ENCODE results near the gene HLX.

The HLX gene

DNA sequence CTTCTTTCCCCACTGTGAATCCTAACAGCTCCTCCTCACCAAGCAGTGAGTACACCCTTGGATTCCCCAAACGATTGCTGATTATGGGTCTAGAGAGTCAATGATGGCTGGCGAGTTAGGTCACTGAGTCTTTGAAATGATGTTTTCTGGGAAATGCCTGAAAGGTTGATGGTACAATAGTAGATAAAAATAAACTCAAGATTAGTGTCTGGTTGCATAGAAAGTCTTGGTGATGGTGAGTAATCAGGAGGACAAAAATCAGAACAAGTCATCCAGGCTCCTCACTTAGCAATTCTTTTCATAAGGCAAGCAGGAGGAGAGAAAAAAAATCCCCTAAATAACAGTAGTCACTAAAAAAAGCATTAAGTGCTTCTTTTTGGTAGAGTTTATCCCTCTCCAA lies 22.6 kb downstream of the HLX start:
- Histone ChIP-seq H4K20me1 (ENCODE audit: insufficient read depth, low read length) (no peaks in the 10 kb centered on the region), H3K27ac (ENCODE audit: low read length) (no peak overlapping the region), H2AFZ (ENCODE audit: low read depth, low read length) (no peak overlapping the region), H3K4me2 (ENCODE audit: insufficient read depth, low read length) (no peak overlapping the region), H3K9ac (ENCODE audit: low read depth, low read length) (no peak overlapping the region), H3K79me2 (ENCODE audit: insufficient read depth, low read length) (no peaks in the 10 kb centered on the region), H3K4me1 (ENCODE audit: insufficient read depth, low read length) (no peaks in the 10 kb centered on the region), H3K9me3 (ENCODE audit: insufficient read depth, low read length, severe bottlenecking) (no peaks in the 10 kb centered on the region), H3K27me3 (ENCODE audit: insufficient read depth, low read length, poor library complexity) (no peaks in the 10 kb centered on the region), H3K36me3 (ENCODE audit: insufficient read depth, low read length) (no peaks in the 10 kb centered on the region), H3K4me3 (ENCODE audit: low read depth in 1 of 2, low read length in 2 of 2) (no peak overlapping the region)
- no peak for TF ChIP-seq EZH2 (IDR thresholded peaks at IDR 0.05; ENCODE audit: borderline replicate concordance, low read depth, low read length, severe bottlenecking)
- TF ChIP-seq, protein P1, sequence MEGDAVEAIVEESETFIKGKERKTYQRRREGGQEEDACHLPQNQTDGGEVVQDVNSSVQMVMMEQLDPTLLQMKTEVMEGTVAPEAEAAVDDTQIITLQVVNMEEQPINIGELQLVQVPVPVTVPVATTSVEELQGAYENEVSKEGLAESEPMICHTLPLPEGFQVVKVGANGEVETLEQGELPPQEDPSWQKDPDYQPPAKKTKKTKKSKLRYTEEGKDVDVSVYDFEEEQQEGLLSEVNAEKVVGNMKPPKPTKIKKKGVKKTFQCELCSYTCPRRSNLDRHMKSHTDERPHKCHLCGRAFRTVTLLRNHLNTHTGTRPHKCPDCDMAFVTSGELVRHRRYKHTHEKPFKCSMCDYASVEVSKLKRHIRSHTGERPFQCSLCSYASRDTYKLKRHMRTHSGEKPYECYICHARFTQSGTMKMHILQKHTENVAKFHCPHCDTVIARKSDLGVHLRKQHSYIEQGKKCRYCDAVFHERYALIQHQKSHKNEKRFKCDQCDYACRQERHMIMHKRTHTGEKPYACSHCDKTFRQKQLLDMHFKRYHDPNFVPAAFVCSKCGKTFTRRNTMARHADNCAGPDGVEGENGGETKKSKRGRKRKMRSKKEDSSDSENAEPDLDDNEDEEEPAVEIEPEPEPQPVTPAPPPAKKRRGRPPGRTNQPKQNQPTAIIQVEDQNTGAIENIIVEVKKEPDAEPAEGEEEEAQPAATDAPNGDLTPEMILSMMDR (IDR thresholded peaks at IDR 0.05; ENCODE audit: borderline replicate concordance, extremely low read depth, low read length, poor library complexity, severe bottlenecking) = no peak
- ATAC-seq (ENCODE audit: insufficient read depth, low read depth) = no peak
- DNase-seq = no peak

DNA sequence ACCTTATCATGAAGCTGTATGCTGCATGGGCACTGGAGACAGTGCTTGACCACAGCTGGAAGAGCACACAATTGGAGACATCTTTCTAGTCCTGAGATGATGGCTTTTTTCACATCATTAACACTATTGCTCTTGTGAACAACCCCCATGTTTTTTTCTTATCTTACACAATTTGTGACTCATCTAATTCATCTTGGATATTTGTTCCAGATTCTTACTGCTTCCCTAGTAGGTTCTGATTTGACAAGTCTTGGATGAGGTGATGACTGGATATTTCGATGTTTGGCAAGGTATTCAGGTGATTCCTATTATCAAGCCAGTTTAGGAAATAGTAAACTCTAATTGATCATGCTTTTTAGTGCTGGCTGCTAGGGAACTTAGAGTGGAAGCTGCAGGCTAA lies 23.7 kb downstream of the HLX start:
- Histone ChIP-seq H3K9me3 (ENCODE audit: insufficient read depth, low read length, severe bottlenecking) (no peaks in the 10 kb centered on the region), H3K4me1 (ENCODE audit: insufficient read depth, low read length) (no peaks in the 10 kb centered on the region), H4K20me1 (ENCODE audit: insufficient read depth, low read length) (no peaks in the 10 kb centered on the region), H3K27ac (ENCODE audit: low read length) (no peak overlapping the region), H3K4me2 (ENCODE audit: insufficient read depth, low read length) (no peak overlapping the region), H3K4me3 (ENCODE audit: low read depth in 1 of 2, low read length in 2 of 2) (no peak overlapping the region), H2AFZ (ENCODE audit: low read depth, low read length) (no peak overlapping the region), H3K9ac (ENCODE audit: low read depth, low read length) (no peak overlapping the region), H3K79me2 (ENCODE audit: insufficient read depth, low read length) (no peaks in the 10 kb centered on the region), H3K27me3 (ENCODE audit: insufficient read depth, low read length, poor library complexity) (no peaks in the 10 kb centered on the region), H3K36me3 (ENCODE audit: insufficient read depth, low read length) (no peaks in the 10 kb centered on the region)
- TF ChIP-seq EZH2 (IDR thresholded peaks at IDR 0.05; ENCODE audit: borderline replicate concordance, low read depth, low read length, severe bottlenecking) = no peak
- TF ChIP-seq, protein P1 (IDR thresholded peaks at IDR 0.05; ENCODE audit: borderline replicate concordance, extremely low read depth, low read length, poor library complexity, severe bottlenecking) = no peak
- no peak for ATAC-seq (ENCODE audit: insufficient read depth, low read depth)
- DNase-seq = no peak

DNA sequence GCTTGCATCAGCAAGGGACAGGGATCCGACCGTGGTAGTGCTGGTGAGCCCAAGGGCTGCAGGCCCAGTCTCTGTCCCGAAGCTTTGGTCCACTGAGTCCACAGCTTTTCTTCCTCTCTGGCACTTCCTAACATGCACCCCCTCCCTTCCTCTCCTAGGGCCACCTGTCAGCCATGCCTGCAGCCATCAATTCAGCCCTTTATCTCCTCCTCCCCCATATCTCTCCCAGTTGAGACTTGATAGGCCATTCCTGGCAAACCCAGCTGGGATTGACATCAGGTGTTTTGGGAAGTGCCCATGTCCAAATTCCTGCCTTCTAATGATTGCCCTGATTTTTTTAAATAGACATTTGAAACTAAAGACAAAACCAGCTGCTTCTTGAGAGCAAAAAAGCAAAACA lies 25.6 kb downstream of the HLX start:
- DNase-seq (no peak), ATAC-seq (ENCODE audit: insufficient read depth, low read depth) (no peak)
- no peak overlapping the region for H3K4me2 ChIP-seq (ENCODE audit: insufficient read depth, low read length)
- H2AFZ ChIP-seq (ENCODE audit: low read depth, low read length) = no peak overlapping the region
- no peaks in the 10 kb centered on the region for H3K79me2 ChIP-seq (ENCODE audit: insufficient read depth, low read length)
- no peak overlapping the region for H3K27ac ChIP-seq (ENCODE audit: low read length)
- no peak overlapping the region for H3K9ac ChIP-seq (ENCODE audit: low read depth, low read length)
- no peak overlapping the region for H3K4me3 ChIP-seq (ENCODE audit: low read depth in 1 of 2, low read length in 2 of 2)
- H3K27me3 ChIP-seq (ENCODE audit: insufficient read depth, low read length, poor library complexity) = no peaks in the 10 kb centered on the region
- no peaks in the 10 kb centered on the region for H4K20me1 ChIP-seq (ENCODE audit: insufficient read depth, low read length)
- no peaks in the 10 kb centered on the region for H3K4me1 ChIP-seq (ENCODE audit: insufficient read depth, low read length)
- H3K9me3 ChIP-seq (ENCODE audit: insufficient read depth, low read length, severe bottlenecking) = no peaks in the 10 kb centered on the region
- TF ChIP-seq, protein P1 (IDR thresholded peaks at IDR 0.05; ENCODE audit: borderline replicate concordance, extremely low read depth, low read length, poor library complexity, severe bottlenecking) = no peak
- TF ChIP-seq EZH2 (IDR thresholded peaks at IDR 0.05; ENCODE audit: borderline replicate concordance, low read depth, low read length, severe bottlenecking) = no peak
- no peaks in the 10 kb centered on the region for H3K36me3 ChIP-seq (ENCODE audit: insufficient read depth, low read length)
